AG09309 (cell line): ENCODE data around the gene TMEM94.

Source experiments
- DNase-seq: peaks from one replicate; pipeline ENCODE4 v3.0.0-alpha.2; 2010; ENCODE audit warnings: low read depth
- H3K4me3 ChIP-seq: 2 replicates; pipeline ENCODE4 v1.5.1; 2011; ENCODE audit warnings: mild to moderate bottlenecking, low read depth, low read length, moderate library complexity; ENCODE audit not compliant: control insufficient read depth
- TF ChIP-seq, protein P1 (sequence below): IDR thresholded peaks from 2 replicates; pipeline ENCODE4 v1.5.1; 2011; ENCODE audit warnings: mild to moderate bottlenecking, low read depth, low read length, inconsistent platforms; ENCODE audit not compliant: insufficient read depth, control insufficient read depth; ENCODE audit errors: missing control alignments

The TMEM94 gene

DNA sequence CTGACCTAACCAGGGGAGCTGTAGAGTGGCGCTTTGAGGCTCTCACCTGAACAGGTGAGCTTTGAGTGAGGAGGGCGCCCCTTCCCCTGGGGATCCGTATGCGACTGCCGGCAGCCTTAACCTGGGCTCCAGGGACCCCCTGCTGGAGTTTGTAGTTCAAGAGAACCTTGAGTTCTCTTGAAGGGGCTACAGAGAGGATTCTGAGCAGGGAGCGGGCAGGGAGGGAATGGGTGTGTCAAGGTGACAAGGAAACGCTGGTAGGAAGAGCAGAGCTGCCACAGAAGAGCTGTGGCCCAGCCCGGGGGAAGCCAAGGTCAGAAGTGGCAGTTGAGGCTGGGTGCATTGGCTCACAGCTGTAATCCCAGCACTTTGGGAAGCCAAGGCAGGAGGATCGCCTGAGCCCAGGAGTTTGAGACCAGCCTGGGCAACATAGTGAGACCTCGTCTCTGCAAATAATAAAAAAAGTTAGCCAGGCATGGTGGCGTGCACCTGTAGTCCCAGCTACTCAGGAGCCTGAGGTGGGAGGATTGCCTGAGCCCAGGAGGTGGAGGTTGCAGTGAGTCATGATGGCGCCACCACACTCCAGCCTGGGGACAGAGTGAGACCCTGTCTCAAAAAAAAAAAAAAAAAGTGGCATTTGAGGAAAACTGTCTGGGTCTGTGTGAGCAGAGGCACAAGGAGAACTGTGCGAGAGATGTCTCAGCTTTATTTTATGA is 70.3 kb downstream of the TMEM94 start:
- no peak overlapping the region for H3K4me3 ChIP-seq
- no peak for DNase-seq
- TF ChIP-seq, protein P1, sequence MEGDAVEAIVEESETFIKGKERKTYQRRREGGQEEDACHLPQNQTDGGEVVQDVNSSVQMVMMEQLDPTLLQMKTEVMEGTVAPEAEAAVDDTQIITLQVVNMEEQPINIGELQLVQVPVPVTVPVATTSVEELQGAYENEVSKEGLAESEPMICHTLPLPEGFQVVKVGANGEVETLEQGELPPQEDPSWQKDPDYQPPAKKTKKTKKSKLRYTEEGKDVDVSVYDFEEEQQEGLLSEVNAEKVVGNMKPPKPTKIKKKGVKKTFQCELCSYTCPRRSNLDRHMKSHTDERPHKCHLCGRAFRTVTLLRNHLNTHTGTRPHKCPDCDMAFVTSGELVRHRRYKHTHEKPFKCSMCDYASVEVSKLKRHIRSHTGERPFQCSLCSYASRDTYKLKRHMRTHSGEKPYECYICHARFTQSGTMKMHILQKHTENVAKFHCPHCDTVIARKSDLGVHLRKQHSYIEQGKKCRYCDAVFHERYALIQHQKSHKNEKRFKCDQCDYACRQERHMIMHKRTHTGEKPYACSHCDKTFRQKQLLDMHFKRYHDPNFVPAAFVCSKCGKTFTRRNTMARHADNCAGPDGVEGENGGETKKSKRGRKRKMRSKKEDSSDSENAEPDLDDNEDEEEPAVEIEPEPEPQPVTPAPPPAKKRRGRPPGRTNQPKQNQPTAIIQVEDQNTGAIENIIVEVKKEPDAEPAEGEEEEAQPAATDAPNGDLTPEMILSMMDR: no peak

DNA sequence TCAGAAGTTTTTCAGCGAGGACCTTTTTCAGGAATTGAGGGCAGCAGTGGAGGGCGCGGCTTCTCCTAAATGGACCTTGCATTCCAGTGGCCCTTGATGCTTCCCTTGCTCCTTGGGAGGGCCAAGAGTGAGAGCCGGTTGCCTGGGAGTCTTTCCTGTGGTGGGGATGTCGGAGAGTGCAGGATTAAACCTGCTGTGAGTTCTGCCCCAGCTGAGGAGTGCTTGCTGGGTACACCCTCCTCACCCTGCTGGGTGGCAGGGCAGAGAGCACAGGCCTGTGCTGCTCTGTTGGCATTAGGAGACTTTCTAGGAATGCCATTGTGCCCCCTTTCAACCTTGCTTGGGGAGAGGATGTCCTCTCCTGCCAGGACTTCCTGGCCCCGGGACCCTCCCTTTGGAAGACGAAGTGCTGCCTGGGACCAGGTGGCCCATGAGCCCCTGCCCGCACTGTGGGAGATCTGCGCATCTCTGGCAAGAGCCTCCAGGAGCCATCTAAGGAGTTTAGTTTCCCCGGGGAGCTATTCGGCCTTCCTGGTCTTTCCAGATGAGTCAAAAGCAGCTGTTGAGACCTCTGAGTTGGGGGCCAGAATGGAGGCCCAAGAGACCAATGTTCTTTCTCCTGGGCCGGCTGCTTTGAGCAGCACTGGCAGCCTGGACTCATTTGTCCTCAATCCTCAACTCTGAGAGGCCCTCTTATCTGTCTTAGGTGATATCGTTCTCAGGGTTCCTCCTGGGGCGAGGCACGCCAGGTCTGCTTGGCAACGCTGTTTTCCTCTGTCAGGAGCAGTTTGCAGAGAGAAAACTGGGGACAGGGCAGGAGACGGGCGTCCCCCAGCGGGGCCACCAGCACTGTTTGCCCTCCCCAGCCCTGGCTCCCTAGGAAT is 74.6 kb downstream of the TMEM94 start:
- TF ChIP-seq, protein P1: no peak
- H3K4me3 ChIP-seq: no peak overlapping the region
- DNase-seq: no peak

- no peak overlapping the region for H3K4me3 ChIP-seq
- DNase-seq: no peak
- TF ChIP-seq, protein P1: no peak
These were observed 75.3 kb downstream of the TMEM94 start for GRCh38 chr17:75531721-75532072.

DNA sequence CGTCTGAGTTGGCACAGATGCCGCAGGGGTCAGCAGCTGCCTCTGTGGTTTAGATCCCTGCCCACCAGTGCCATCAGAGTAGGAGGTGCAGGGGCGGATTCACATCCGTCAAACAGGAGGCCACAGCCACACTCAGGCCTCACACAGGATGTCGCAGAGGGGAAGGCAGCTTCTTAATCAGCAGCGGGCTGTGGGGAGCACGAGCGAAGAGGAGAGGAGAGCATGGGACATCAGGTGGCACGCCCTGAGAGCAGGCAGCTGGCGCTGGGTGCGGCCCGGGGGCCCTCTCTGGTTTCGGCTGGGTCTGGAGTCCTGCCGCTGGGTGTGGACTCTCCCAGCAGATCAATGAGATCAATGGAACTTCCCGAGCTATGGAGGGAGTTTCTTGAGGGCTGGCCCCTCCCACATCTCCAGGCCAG is 78.7 kb downstream of the TMEM94 start:
- H3K4me3 ChIP-seq: no peak overlapping the region
- DNase-seq: no peak
- TF ChIP-seq, protein P1: no peak

- TF ChIP-seq, protein P1: no peak
- DNase-seq: no peak
- no peak overlapping the region for H3K4me3 ChIP-seq
These were observed 79.4 kb downstream of the TMEM94 start for GRCh38 chr17:75535871-75536270.

GRCh38 chr17:75536366-75536765 is 79.9 kb downstream of the TMEM94 start:
- TF ChIP-seq, protein P1: no peak
- no peak for DNase-seq
- no peak overlapping the region for H3K4me3 ChIP-seq
